HepG2 (cell line): ENCODE data around the gene CDT1. TPM values are rescaled to one million over a fixed set of nuclear protein-coding genes. Genes with fewer than 3 reads are reported as not detected.
A peak's percentile ranks its signal among the peaks of the same experiment; 100 is the strongest.

ENCODE experiments used
- BATF2 ChIP-seq: sonication (generic); formaldehyde crosslinking; IDR thresholded peaks from 2 replicates; pipeline ENCODE4 v1.8.0; 2022; ENCODE audit warnings: mild to moderate bottlenecking, missing genetic modification reagents, moderate library complexity
- FOXK2 ChIP-seq: fragments of 450-650 bp; IDR thresholded peaks from 2 replicates; pipeline ENCODE4 v1.6.1; 2016
- HOMEZ ChIP-seq: IDR thresholded peaks from 2 replicates; pipeline ENCODE4 v1.6.1; 2016; ENCODE audit warnings: low read depth
- KLF13 ChIP-seq: sonication (generic); formaldehyde crosslinking; IDR thresholded peaks from 2 replicates; pipeline ENCODE4 v1.4.0; 2020; ENCODE audit warnings: mild to moderate bottlenecking, missing genetic modification reagents
- MATR3 ChIP-seq: sonication (generic); formaldehyde crosslinking; IDR thresholded peaks from 2 replicates; pipeline ENCODE4 v1.4.0; 2020; ENCODE audit warnings: missing genetic modification reagents
- MLX ChIP-seq: IDR thresholded peaks from 2 replicates; pipeline ENCODE4 v1.6.1; 2016
- NR2F2 ChIP-seq: IDR thresholded peaks from 2 replicates; pipeline ENCODE4 v1.6.1; 2012; ENCODE audit warnings: low read depth, inconsistent platforms, borderline replicate concordance
- ZBED4 ChIP-seq: sonication (generic); formaldehyde crosslinking; IDR thresholded peaks from 2 replicates; pipeline ENCODE4 v1.4.0; 2020; ENCODE audit warnings: missing genetic modification reagents, borderline replicate concordance
- ZFP91 ChIP-seq: sonication (generic); formaldehyde crosslinking; IDR thresholded peaks from 2 replicates; pipeline ENCODE4 v1.9.0; 2022; ENCODE audit warnings: missing genetic modification reagents, mild to moderate bottlenecking, borderline replicate concordance
- ZNF12 ChIP-seq: sonication (generic); formaldehyde crosslinking; IDR thresholded peaks from 2 replicates; pipeline ENCODE4 v1.5.0; 2020; ENCODE audit warnings: missing genetic modification reagents
- ZNF280B ChIP-seq: sonication (generic); formaldehyde crosslinking; IDR thresholded peaks from 2 replicates; pipeline ENCODE4 v1.5.0; 2020; ENCODE audit warnings: missing genetic modification reagents, mild to moderate bottlenecking, borderline replicate concordance
- ZNF605 ChIP-seq: sonication (generic); formaldehyde crosslinking; IDR thresholded peaks from 2 replicates; pipeline ENCODE4 v1.8.0; 2022; ENCODE audit warnings: mild to moderate bottlenecking, missing genetic modification reagents
- ZNF607 ChIP-seq: sonication (generic); formaldehyde crosslinking; IDR thresholded peaks from 2 replicates; pipeline ENCODE4 v1.5.1; 2020; ENCODE audit warnings: missing genetic modification reagents, mild to moderate bottlenecking, borderline replicate concordance
- ZNF691 ChIP-seq: sonication (generic); formaldehyde crosslinking; IDR thresholded peaks from 2 replicates; pipeline ENCODE4 v1.4.0; 2020; ENCODE audit warnings: missing genetic modification reagents, low read depth, mild to moderate bottlenecking, borderline replicate concordance
- ZNF784 ChIP-seq: sonication (generic); formaldehyde crosslinking; IDR thresholded peaks from 2 replicates; pipeline ENCODE4 v1.5.1; 2020; ENCODE audit warnings: missing genetic modification reagents, mild to moderate bottlenecking, borderline replicate concordance
- ZZZ3 ChIP-seq: sonication (generic); formaldehyde crosslinking; IDR thresholded peaks from 2 replicates; pipeline ENCODE4 v1.4.0; 2020; ENCODE audit warnings: missing genetic modification reagents, mild to moderate bottlenecking, borderline replicate concordance
- polyA plus RNA-seq, 8 experiments: library from polyadenylated mRNA; depleted of rRNA in 3 of 8; stranded (reverse) in 7 of 8; unstranded in 1 of 8; fragments of >200 nt; fragmentation: Illumina TruSeq in 4 of 8; extraction: Trizol in 4 of 8; gene quantifications; 2 replicates each; pipeline versions ENCODE4 v1.2.1 to v1.2.3, GENCODE V29; 2011 to 2016; ENCODE audit warnings: low read depth in 4 of 8, missing spikeins in 1 of 8, mixed read lengths in 1 of 8; ENCODE audit not compliant: insufficient read depth in 1 of 8
- total RNA-seq, 5 experiments: library from RNA; depleted of rRNA; stranded (reverse); fragments of >200 nt; fragmentation: Illumina TruSeq; extraction: Trizol; gene quantifications; 2 replicates each; pipeline ENCODE4 v1.2.3, GENCODE V29; 2016; ENCODE audit warnings: low read depth in 1 of 5

The CDT1 gene
- total and polyA plus RNA-seq, 2 of the 13 experiments (the other 11 are each of a cell fraction or from before 2014, with no cell fraction given) = 23.1 to 23.8 TPM

- TF ChIP-seq ZNF280B (peak; percentile 62; the same call in 1 of the 2 replicates), ZNF607 (no peak), ZBED4 (no peak), FOXK2 (no peak), NR2F2 (no peak), ZNF605 (CRISPR knock-in tag) (peak; percentile 25; the same call in 1 of the 2 replicates), ZNF12 (CRISPR knock-in tag) (no peak), ZFP91 (CRISPR knock-in tag) (peak; percentile 92), KLF13 (CRISPR knock-in tag) (0 out of 2 replicates have a peak, but pooled peaks have one; percentile 62), BATF2 (CRISPR knock-in tag) (0 out of 2 replicates have a peak, but pooled peaks have one; percentile 30), ZNF784 (CRISPR knock-in tag) (0 out of 2 replicates have a peak, but pooled peaks have one; percentile 22), MLX (CRISPR knock-in tag) (no peak), MATR3 (peak; percentile 81; the same call in 1 of the 2 replicates), HOMEZ (CRISPR knock-in tag) (peak; percentile 95), ZZZ3 (no peak), ZNF691 (CRISPR knock-in tag) (peak; percentile 73)
Observed at GRCh38 chr16:88839026-88839529, 35.5 kb downstream of the CDT1 start (continued).
